Measurements from ENCODE around the gene OSBPL8. TPM values are rescaled to one million over a fixed set of nuclear protein-coding genes. Genes with fewer than 3 reads are reported as not detected.

The OSBPL8 gene
- total and polyA plus RNA-seq, 2 donors (not counting 1 experiment from before 2014, with no cell fraction given): 11.1 to 112 TPM

- ATAC-seq (ENCODE audit: low read depth) (peak; percentile 58), DNase-seq (peak; percentile 28)
- no peaks in the 10 kb centered on the region for H3K27me3 Mint-ChIP-seq
- Histone ChIP-seq H3K27ac (ENCODE audit: low read length in 2 of 2) (no peak overlapping the region), H3K36me3 (replicated peaks in 1 of 2; ENCODE audit: control extremely low read depth in 1 of 2, control insufficient read depth in 1 of 2, extremely low read depth in 1 of 2, insufficient read depth in 2 of 2, low read length in 1 of 2) (no peaks in the 10 kb centered on the region), H2AFZ (ENCODE audit: insufficient read depth, low read depth, low read length, poor library complexity, severe bottlenecking) (peak overlapping the region; percentile 54), H3K4me2 (replicated peaks; ENCODE audit: low read depth, low read length, poor library complexity, severe bottlenecking) (no peak overlapping the region), H3K4me3 (ENCODE audit: control extremely low read depth in 1 of 5, extremely low read depth in 1 of 5, insufficient read depth in 1 of 5, low read depth in 2 of 5, low read length in 4 of 5) (no peak overlapping the region), H4K20me1 (ENCODE audit: control insufficient read depth, insufficient read depth, low read length, poor library complexity, severe bottlenecking) (no peaks in the 10 kb centered on the region), H3K4me1 (ENCODE audit: control insufficient read depth in 2 of 2, insufficient read depth in 2 of 2, low read length in 2 of 2) (no peaks in the 10 kb centered on the region), H3K9ac (ENCODE audit: low read length) (no peak overlapping the region), H3K79me2 (ENCODE audit: control insufficient read depth, insufficient read depth, low read length) (no peaks in the 10 kb centered on the region), H3K27me3 (replicated peaks in 1 of 4; ENCODE audit: control extremely low read depth in 1 of 4, control insufficient read depth in 3 of 4, insufficient read depth in 4 of 4, low read length in 3 of 4) (no peaks in the 10 kb centered on the region), H3K9me3 (ENCODE audit: control extremely low read depth in 1 of 3, control insufficient read depth in 2 of 3, insufficient read depth in 1 of 3, low read length in 2 of 3) (no peaks in the 10 kb centered on the region)
- CTCF ChIA-PET: interaction anchor here (5.5 kb wide), 1 partner anchor 23 kb away, joined by 39 read pairs; the partner anchor contains the start of gene OSBPL8
- POLR2A ChIA-PET: no interaction called here
- no peaks in the 10 kb centered on the region for H3K9me3 Mint-ChIP-seq (ENCODE audit: insufficient read depth)
- no CpG with 5 or more reads among the region's 3 CpGs for WGBS (ENCODE audit: insufficient coverage)
- intact Hi-C loops (cut with micrococcal nuclease): loop anchor here (10.0 kb wide), 1 partner anchor 198 kb away; no protein-coding TSS in a partner anchor
- TF ChIP-seq, protein P1, sequence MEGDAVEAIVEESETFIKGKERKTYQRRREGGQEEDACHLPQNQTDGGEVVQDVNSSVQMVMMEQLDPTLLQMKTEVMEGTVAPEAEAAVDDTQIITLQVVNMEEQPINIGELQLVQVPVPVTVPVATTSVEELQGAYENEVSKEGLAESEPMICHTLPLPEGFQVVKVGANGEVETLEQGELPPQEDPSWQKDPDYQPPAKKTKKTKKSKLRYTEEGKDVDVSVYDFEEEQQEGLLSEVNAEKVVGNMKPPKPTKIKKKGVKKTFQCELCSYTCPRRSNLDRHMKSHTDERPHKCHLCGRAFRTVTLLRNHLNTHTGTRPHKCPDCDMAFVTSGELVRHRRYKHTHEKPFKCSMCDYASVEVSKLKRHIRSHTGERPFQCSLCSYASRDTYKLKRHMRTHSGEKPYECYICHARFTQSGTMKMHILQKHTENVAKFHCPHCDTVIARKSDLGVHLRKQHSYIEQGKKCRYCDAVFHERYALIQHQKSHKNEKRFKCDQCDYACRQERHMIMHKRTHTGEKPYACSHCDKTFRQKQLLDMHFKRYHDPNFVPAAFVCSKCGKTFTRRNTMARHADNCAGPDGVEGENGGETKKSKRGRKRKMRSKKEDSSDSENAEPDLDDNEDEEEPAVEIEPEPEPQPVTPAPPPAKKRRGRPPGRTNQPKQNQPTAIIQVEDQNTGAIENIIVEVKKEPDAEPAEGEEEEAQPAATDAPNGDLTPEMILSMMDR (IDR thresholded peaks at IDR 0.05): no peak
- TF ChIP-seq EZH2 (IDR thresholded peaks at IDR 0.05; ENCODE audit: borderline replicate concordance, insufficient read depth, low read depth, low read length, poor library complexity, severe bottlenecking): no peak
- peaks cover 5% of the 10 kb centered on the region for H3K4me1 Mint-ChIP-seq
- H3K4me3 Mint-ChIP-seq: no peak overlapping the region
- no peak overlapping the region for H3K27ac Mint-ChIP-seq
Measured at GRCh38 chr12:76583301-76583700, 23.7 kb upstream of the OSBPL8 start.

- Histone ChIP-seq H3K9ac (ENCODE audit: low read length) (no peak overlapping the region), H2AFZ (ENCODE audit: insufficient read depth, low read depth, low read length, poor library complexity, severe bottlenecking) (no peak overlapping the region), H3K27me3 (replicated peaks in 1 of 4; ENCODE audit: control extremely low read depth in 1 of 4, control insufficient read depth in 3 of 4, insufficient read depth in 4 of 4, low read length in 3 of 4) (no peaks in the 10 kb centered on the region), H3K79me2 (ENCODE audit: control insufficient read depth, insufficient read depth, low read length) (no peaks in the 10 kb centered on the region), H3K36me3 (replicated peaks in 1 of 2; ENCODE audit: control extremely low read depth in 1 of 2, control insufficient read depth in 1 of 2, extremely low read depth in 1 of 2, insufficient read depth in 2 of 2, low read length in 1 of 2) (no peaks in the 10 kb centered on the region), H3K4me2 (replicated peaks; ENCODE audit: low read depth, low read length, poor library complexity, severe bottlenecking) (no peak overlapping the region), H3K4me3 (ENCODE audit: control extremely low read depth in 1 of 5, extremely low read depth in 1 of 5, insufficient read depth in 1 of 5, low read depth in 2 of 5, low read length in 4 of 5) (no peak overlapping the region), H4K20me1 (ENCODE audit: control insufficient read depth, insufficient read depth, low read length, poor library complexity, severe bottlenecking) (no peaks in the 10 kb centered on the region), H3K4me1 (ENCODE audit: control insufficient read depth in 2 of 2, insufficient read depth in 2 of 2, low read length in 2 of 2) (peaks cover 6 to 7% of the 10 kb centered on the region in 2 donors), H3K9me3 (ENCODE audit: control extremely low read depth in 1 of 3, control insufficient read depth in 2 of 3, insufficient read depth in 1 of 3, low read length in 2 of 3) (peaks cover 0 to 8% (median 0%) of the 10 kb centered on the region in 3 donors), H3K27ac (ENCODE audit: low read length in 2 of 2) (no peak overlapping the region)
- Mint-ChIP-seq H3K4me3 (no peak overlapping the region), H3K9me3 (ENCODE audit: insufficient read depth) (no peaks in the 10 kb centered on the region), H3K27ac (no peak overlapping the region), H3K27me3 (no peaks in the 10 kb centered on the region), H3K4me1 (peaks cover 10% of the 10 kb centered on the region)
- ChIA-PET POLR2A (no interaction called here), CTCF (no interaction called here)
- ATAC-seq (ENCODE audit: low read depth) (no peak), DNase-seq (no peak)
- TF ChIP-seq, protein P1 (IDR thresholded peaks at IDR 0.05): no peak
- intact Hi-C loops (cut with micrococcal nuclease): no loop called here
- WGBS (ENCODE audit: insufficient coverage): no CpG with 5 or more reads among the region's 1 CpG
Measured at GRCh38 chr12:76573840-76574373, 14.3 kb upstream of the OSBPL8 start.

Measured in B cell (primary cell).